Spleen (tissue), 11 donors: ENCODE measurements around the gene CHD5. TPM values are rescaled to one million over a fixed set of nuclear protein-coding genes. Genes with fewer than 3 reads are reported as not detected.

Experiments used
- DNase-seq: peaks from one replicate; pipeline ENCODE4 v3.0.0-alpha.2; 2020
- H3K27ac ChIP-seq, 8 donors: fragments of 200-600 bp; sonication (generic) in 7 of 8; 1 replicate in 4 of 8; 2 replicates in 4 of 8; pipeline versions ENCODE4 v1.5.0 to v1.8.0; 2016 to 2021; ENCODE audit warnings: inconsistent platforms in 4 of 8, mild to moderate bottlenecking in 4 of 8, moderate library complexity in 1 of 8
- H3K27me3 ChIP-seq, 7 donors: fragments of 200-600 bp; sonication (generic) in 6 of 7; replicated peaks in 1 of 7; 1 replicate in 4 of 7; 2 replicates in 3 of 7; pipeline versions ENCODE4 v1.5.0 to v1.8.0; 2016 to 2021; ENCODE audit warnings: inconsistent platforms in 3 of 7, mild to moderate bottlenecking in 1 of 7
- H3K36me3 ChIP-seq, 6 donors: fragments of 200-600 bp; sonication (generic) in 5 of 6; 1 replicate in 4 of 6; 2 replicates in 2 of 6; pipeline versions ENCODE4 v1.5.0 to v1.8.0; 2016 to 2021; ENCODE audit warnings: inconsistent platforms in 2 of 6
- H3K4me1 ChIP-seq, 6 donors: fragments of 200-600 bp; sonication (generic) in 5 of 6; 1 replicate in 3 of 6; 2 replicates in 3 of 6; pipeline versions ENCODE4 v1.5.0 to v1.8.0; 2016 to 2021; ENCODE audit warnings: inconsistent platforms in 3 of 6
- H3K4me3 ChIP-seq, 8 donors: fragments of 200-600 bp; sonication (generic) in 7 of 8; 1 replicate in 4 of 8; 2 replicates in 4 of 8; pipeline versions ENCODE4 v1.5.0 to v1.8.0; 2016 to 2021; ENCODE audit warnings: inconsistent platforms in 4 of 8, mild to moderate bottlenecking in 4 of 8, moderate library complexity in 2 of 8
- H3K9me3 ChIP-seq, 8 donors: fragments of 200-600 bp; sonication (generic) in 7 of 8; 1 replicate in 4 of 8; 2 replicates in 4 of 8; pipeline versions ENCODE4 v1.5.0 to v1.8.0; 2016 to 2021; ENCODE audit warnings: inconsistent platforms in 4 of 8
- CTCF ChIP-seq, 11 experiments: fragments of 200-600 bp in 7 of 11; fragments of 450-650 bp in 4 of 11; sonication (generic) in 4 of 11; IDR thresholded peaks in 8 of 11; conservative IDR thresholded peaks in 3 of 11; 1 replicate in 7 of 11; 2 replicates in 4 of 11; pipeline versions ENCODE4 v1.4.0 to v1.8.0; 2016 to 2021; ENCODE audit warnings: antibody characterized with exemption in 11 of 11, inconsistent platforms in 4 of 11, mild to moderate bottlenecking in 1 of 11
- POLR2A ChIP-seq, 3 donors: fragments of 450-650 bp; IDR thresholded peaks; one replicate each; pipeline ENCODE4 v1.5.1; 2017; ENCODE audit warnings: antibody characterized with exemption in 3 of 3, mild to moderate bottlenecking in 1 of 3
- POLR2AphosphoS5 ChIP-seq, 3 donors: sonication (generic); formaldehyde crosslinking; IDR thresholded peaks; one replicate each; pipeline ENCODE4 v1.5.1; 2017; ENCODE audit warnings: antibody characterized with exemption in 3 of 3
- WGBS, 5 donors: extraction: QIAGEN DNeasy Blood & Tissue Kit in 3 of 5; methylation state at CpG; one replicate each; pipeline versions ENCODE4 v1.1.5 to v1.1.7; 2013 to 2018; 5-methylcytosine and 5-hydroxymethylcytosine counted together
- intact Hi-C: fragments of 100-400 bp; cut with DNase I; formaldehyde crosslinking; loops from one replicate; pipeline ENCODE4 v1.15.0; 2023; ENCODE audit warnings: low total_unique reads
- polyA plus RNA-seq, 3 donors: library from polyadenylated mRNA; stranded (reverse); fragments of 200-250 nt; gene quantifications; one replicate each; pipeline ENCODE4 v1.2.1, GENCODE V29; 2013
- total RNA-seq, 7 donors: library from RNA; depleted of rRNA in 3 of 7; stranded (reverse); fragments of >200 nt in 3 of 7; fragmentation: NEBNext Ultra II Directional in 4 of 7; extraction: Animal tissue kit (Norgen Biotek cat#: 25700) in 4 of 7; gene quantifications; one replicate each; pipeline versions ENCODE4 v1.1.0 to v1.2.1, GENCODE V29; 2016 to 2021
- donor health status: healthy with polysubstance abuse.
- donor health status: DM: no; HTN: no; CAD: no; lungs with moderate emphysema.
- donor health status: DM: no; HTN: no; CAD: no.
- donor health status: Bipolar disorder and iron deficiency.
- donor health status: healthy.
- donor health status: DM: no; HTN: no; CAD: no.
- donor health status: DM: yes; HTN: yes; CAD: no.

Gene CHD5
- total and polyA plus RNA-seq, 10 donors: 0.04 to 0.44 (median 0.13) TPM

- DNase-seq: no peak
- intact Hi-C loops: no loop called here
Observed at GRCh38 chr1:6142036-6142621, 38.0 kb downstream of the CHD5 start.

GRCh38 chr1:6141592-6141991 lies 38.5 kb downstream of the CHD5 start:
- no peak for DNase-seq
- intact Hi-C loops: no loop called here

More at GRCh38 chr1:6142036-6142621, 38.0 kb downstream of the CHD5 start:
- H3K4me1 ChIP-seq: no peaks in the 10 kb centered on the region
- TF ChIP-seq POLR2AphosphoS5 (IDR thresholded peaks at IDR 0.05) (no peak), POLR2A (IDR thresholded peaks at IDR 0.05) (no peak)
- WGBS, 5 donors: 93 to 94% (median 93%) methylated on average over 33 of the region's 33 CpGs
- no peak overlapping the region for H3K27ac ChIP-seq
- H3K27me3 ChIP-seq: peaks cover 0 to 29% (median 6%) of the 10 kb centered on the region in 7 donors
- H3K9me3 ChIP-seq: no peaks in the 10 kb centered on the region
- no peaks in the 10 kb centered on the region for H3K36me3 ChIP-seq
- no peak overlapping the region for H3K4me3 ChIP-seq

GRCh38 chr1:6140413-6140812 lies 39.7 kb downstream of the CHD5 start:
- Histone ChIP-seq H3K27ac (no peak overlapping the region), H3K27me3 (peaks cover 0 to 17% (median 0%) of the 10 kb centered on the region in 7 donors), H3K36me3 (no peaks in the 10 kb centered on the region), H3K4me3 (no peak overlapping the region), H3K9me3 (no peaks in the 10 kb centered on the region), H3K4me1 (no peaks in the 10 kb centered on the region)
- intact Hi-C loops: no loop called here
- WGBS, 5 donors: 71 to 93% (median 81%) methylated on average over 2 of the region's 2 CpGs
- peak; percentile 2 for DNase-seq
- TF ChIP-seq POLR2A (IDR thresholded peaks at IDR 0.05) (no peak), POLR2AphosphoS5 (IDR thresholded peaks at IDR 0.05) (no peak), CTCF (IDR thresholded peaks at IDR 0.05 in 8 of 11, conservative IDR thresholded peaks at IDR 0.05 in 3 of 11) (no peak)

More at GRCh38 chr1:6141592-6141991, 38.5 kb downstream of the CHD5 start:
- H3K27me3 ChIP-seq: peaks cover 0 to 25% (median 2%) of the 10 kb centered on the region in 7 donors
- no peaks in the 10 kb centered on the region for H3K36me3 ChIP-seq
- no peak overlapping the region for H3K27ac ChIP-seq
- TF ChIP-seq CTCF (IDR thresholded peaks at IDR 0.05 in 8 of 11, conservative IDR thresholded peaks at IDR 0.05 in 3 of 11) (peak in 1 of 11 experiments; percentile 16), POLR2A (IDR thresholded peaks at IDR 0.05) (no peak)
- no peaks in the 10 kb centered on the region for H3K9me3 ChIP-seq
- 19 to 34% (median 28%) methylated on average over 7 of the region's 7 CpGs for WGBS, 5 donors
- no peaks in the 10 kb centered on the region for H3K4me1 ChIP-seq
- H3K4me3 ChIP-seq: no peak overlapping the region

- intact Hi-C loops: no loop called here
- 72 to 87% (median 82%) methylated on average over 5 of the region's 5 CpGs for WGBS, 5 donors
- peaks cover 0 to 29% (median 0%) of the 10 kb centered on the region in 7 donors for H3K27me3 ChIP-seq
- no peak overlapping the region for H3K27ac ChIP-seq
- H3K4me3 ChIP-seq: no peak overlapping the region
- peak; percentile 27 for DNase-seq
- H3K9me3 ChIP-seq: peaks cover 0 to under 1% (median 0%) of the 10 kb centered on the region in 8 donors
- H3K4me1 ChIP-seq: no peaks in the 10 kb centered on the region
- H3K36me3 ChIP-seq: no peaks in the 10 kb centered on the region
- no peak for TF ChIP-seq CTCF (IDR thresholded peaks at IDR 0.05 in 8 of 11, conservative IDR thresholded peaks at IDR 0.05 in 3 of 11)
- TF ChIP-seq POLR2AphosphoS5 (IDR thresholded peaks at IDR 0.05): no peak
- no peak for TF ChIP-seq POLR2A (IDR thresholded peaks at IDR 0.05)
Observed at GRCh38 chr1:6137758-6138157, 42.4 kb downstream of the CHD5 start.
